Tibial artery (tissue), 4 donors: Measurements from ENCODE around the gene GLIS1.

Experiments
- DNase-seq, 2 donors: peaks; one replicate each; pipeline ENCODE4 v3.0.0-alpha.2; 2019
- H3K27ac ChIP-seq, 2 donors: fragments of 200-600 bp; sonication (generic) in 1 of 2; 1 replicate in 1 of 2; 2 replicates in 1 of 2; pipeline ENCODE4 v1.5.1; 2018 to 2019; ENCODE audit warnings: mild to moderate bottlenecking in 1 of 2
- H3K27me3 ChIP-seq, 2 donors: fragments of 200-600 bp; sonication (generic) in 1 of 2; one replicate each; pipeline versions ENCODE4 v1.5.1 to v1.6.0; 2016 to 2019
- H3K36me3 ChIP-seq, 3 donors: fragments of 200-600 bp; sonication (generic) in 2 of 3; one replicate each; pipeline ENCODE4 v1.5.1; 2016 to 2019; ENCODE audit warnings: mild to moderate bottlenecking in 2 of 3
- H3K4me1 ChIP-seq, 4 donors: fragments of 200-600 bp; sonication (generic) in 2 of 4; 1 replicate in 3 of 4; 2 replicates in 1 of 4; pipeline ENCODE4 v1.5.1; 2016 to 2019
- H3K4me3 ChIP-seq, 2 donors: fragments of 200-600 bp; sonication (generic) in 1 of 2; 1 replicate in 1 of 2; 2 replicates in 1 of 2; pipeline ENCODE4 v1.5.1; 2018 to 2019; ENCODE audit warnings: mild to moderate bottlenecking in 2 of 2
- H3K9me3 ChIP-seq, 3 donors: fragments of 200-600 bp; sonication (generic) in 1 of 3; one replicate each; pipeline ENCODE4 v1.5.1; 2016 to 2019
- CTCF ChIP-seq, 2 experiments: fragments of 200-600 bp in 1 of 2; fragments of 450-650 bp in 1 of 2; IDR thresholded peaks; one replicate each; pipeline ENCODE4 v1.5.1; 2017 to 2019; ENCODE audit warnings: antibody characterized with exemption in 2 of 2, mild to moderate bottlenecking in 1 of 2, moderate library complexity in 1 of 2
- intact Hi-C: fragments of 100-400 bp; cut with DNase I; formaldehyde crosslinking; loops from one replicate; pipeline ENCODE4 v1.15.0; 2023; ENCODE audit warnings: low total_unique reads

GLIS1 gene

GRCh38 chr1:53730224-53730865 is 8.6 kb downstream of the GLIS1 start:
- no peak for DNase-seq
- Histone ChIP-seq H3K36me3 (no peaks in the 10 kb centered on the region), H3K27ac (no peak overlapping the region), H3K4me3 (no peak overlapping the region), H3K4me1 (no peaks in the 10 kb centered on the region), H3K27me3 (peaks cover 0 to 32% of the 10 kb centered on the region in 2 donors), H3K9me3 (no peaks in the 10 kb centered on the region)
- intact Hi-C loops: no loop called here
- no peak for TF ChIP-seq CTCF (IDR thresholded peaks at IDR 0.05)

- Histone ChIP-seq H3K4me3 (no peak overlapping the region), H3K36me3 (no peaks in the 10 kb centered on the region), H3K9me3 (no peaks in the 10 kb centered on the region), H3K4me1 (no peaks in the 10 kb centered on the region), H3K27me3 (peaks cover 0 to 27% of the 10 kb centered on the region in 2 donors), H3K27ac (no peak overlapping the region)
- no peak for DNase-seq
- intact Hi-C loops: no loop called here
- TF ChIP-seq CTCF (IDR thresholded peaks at IDR 0.05): no peak
These were observed 9.3 kb downstream of the GLIS1 start for GRCh38 chr1:53729456-53730223.

GRCh38 chr1:53728702-53729455 is 10.1 kb downstream of the GLIS1 start:
- H3K36me3 ChIP-seq: no peaks in the 10 kb centered on the region
- peaks cover 0 to 20% of the 10 kb centered on the region in 2 donors for H3K27me3 ChIP-seq
- H3K4me1 ChIP-seq: no peaks in the 10 kb centered on the region
- H3K4me3 ChIP-seq: no peak overlapping the region
- TF ChIP-seq CTCF (IDR thresholded peaks at IDR 0.05): no peak
- no peak overlapping the region for H3K27ac ChIP-seq
- no peaks in the 10 kb centered on the region for H3K9me3 ChIP-seq
- intact Hi-C loops: no loop called here
- DNase-seq: no peak

GRCh38 chr1:53728196-53728595 is 10.8 kb downstream of the GLIS1 start:
- Histone ChIP-seq H3K36me3 (no peaks in the 10 kb centered on the region), H3K27me3 (peaks cover 0 to 16% of the 10 kb centered on the region in 2 donors), H3K27ac (no peak overlapping the region), H3K4me3 (no peak overlapping the region), H3K9me3 (no peaks in the 10 kb centered on the region), H3K4me1 (no peaks in the 10 kb centered on the region)
- no peak for DNase-seq
- TF ChIP-seq CTCF (IDR thresholded peaks at IDR 0.05): no peak
- intact Hi-C loops: no loop called here

GRCh38 chr1:53727461-53728092 is 11.4 kb downstream of the GLIS1 start:
- Histone ChIP-seq H3K9me3 (no peaks in the 10 kb centered on the region), H3K27me3 (peaks cover 0 to 16% of the 10 kb centered on the region in 2 donors), H3K4me1 (no peaks in the 10 kb centered on the region), H3K27ac (no peak overlapping the region), H3K36me3 (no peaks in the 10 kb centered on the region), H3K4me3 (no peak overlapping the region)
- DNase-seq: no peak
- intact Hi-C loops: no loop called here
- no peak for TF ChIP-seq CTCF (IDR thresholded peaks at IDR 0.05)
